ENCODE results near the gene ARPC3.
A peak's percentile ranks its signal among the peaks of the same experiment; 100 is the strongest.

The ARPC3 gene

DNA sequence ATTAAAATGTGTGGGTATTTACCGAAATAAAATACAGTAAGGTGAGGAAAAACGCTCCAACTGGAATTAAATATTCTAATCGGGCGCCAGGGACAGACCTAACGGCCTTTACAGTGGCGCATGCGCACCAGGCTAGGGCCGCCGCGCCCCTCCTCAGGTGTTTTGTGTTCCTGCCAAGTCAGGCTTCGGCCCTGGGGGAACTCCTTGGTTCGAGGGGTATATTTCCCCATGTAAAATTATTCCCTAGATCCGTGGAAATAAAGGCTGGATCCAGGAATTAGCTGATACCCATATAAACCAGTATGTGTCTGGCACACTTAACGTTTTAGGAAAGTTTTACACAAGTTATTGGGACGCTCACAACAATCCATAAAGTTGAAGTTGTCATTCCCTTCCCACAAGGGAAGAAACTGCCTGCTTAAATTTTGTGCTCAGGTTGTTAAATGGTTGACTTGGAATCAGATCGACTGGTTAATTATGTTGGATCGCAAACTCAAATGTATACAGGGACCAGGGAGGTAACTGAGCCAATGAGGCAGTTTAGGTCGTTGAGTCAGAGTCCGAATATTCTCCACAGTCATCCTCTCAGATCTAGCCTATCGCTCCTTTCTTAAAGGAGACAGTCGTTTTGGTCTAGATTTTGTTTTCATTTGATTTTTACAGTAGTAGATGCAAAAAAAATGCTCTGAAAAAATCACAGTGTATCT lies 46.0 kb downstream of the ARPC3 start:
- peak; percentile 44 for FAIRE-seq
- DNase-seq (ENCODE audit: insufficient read length) = peak; percentile 69
- TF ChIP-seq TAF1 (IDR thresholded peaks at IDR 0.05; ENCODE audit: borderline replicate concordance, low read depth, low read length) (peak; percentile 47; the same call in 1 of the 2 replicates), POLR2A (IDR thresholded peaks at IDR 0.05; ENCODE audit: low read depth, low read length) (no peak), POLR2AphosphoS5 (IDR thresholded peaks at IDR 0.05; ENCODE audit: low read depth, low read length) (no peak)

DNA sequence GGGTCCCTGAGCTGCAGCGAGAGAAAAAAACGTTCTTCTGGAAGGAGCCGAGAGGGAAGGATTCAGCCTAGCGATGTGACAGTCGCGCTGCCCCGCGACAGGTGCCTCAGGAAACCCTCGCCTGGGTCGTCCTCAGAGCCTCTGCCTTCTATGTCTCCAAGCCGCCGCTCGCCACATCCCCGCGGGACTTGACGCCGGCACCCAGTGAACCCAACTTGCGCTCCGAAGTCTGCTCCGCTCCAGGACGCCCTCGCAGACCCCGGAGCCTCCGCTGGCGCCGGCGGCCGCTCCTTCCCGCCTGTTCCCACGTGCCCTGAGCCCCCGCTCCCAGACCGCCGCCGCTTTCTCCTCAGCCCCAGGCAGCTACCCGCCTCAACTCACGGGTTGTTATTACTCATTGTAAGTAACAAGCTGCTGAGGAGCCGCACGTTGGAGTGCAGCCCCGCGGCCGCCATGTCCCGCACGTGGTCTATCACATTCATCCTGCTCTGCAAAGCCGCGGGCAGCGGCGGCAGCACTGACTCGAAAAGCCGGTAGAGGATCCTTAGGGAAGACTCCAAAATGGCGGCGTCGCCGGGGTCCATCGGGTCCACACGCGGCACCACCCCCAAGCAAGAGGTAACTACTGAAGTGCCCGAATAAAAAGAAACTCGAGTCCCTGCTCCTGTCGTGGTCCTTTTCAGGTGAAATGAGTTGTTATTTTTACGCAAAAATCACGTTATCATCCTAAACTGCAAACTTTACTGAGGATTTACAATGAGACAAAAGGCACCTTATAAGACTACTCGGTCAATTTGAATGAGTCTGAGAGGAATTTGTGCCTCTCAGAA lies 46.8 kb downstream of the ARPC3 start, which contains the start of gene ANAPC7:
Gene ANAPC7 (minus strand): TSS at position 563 of the 830 bp plus-strand sequence. CDS start 81 bp downstream, at position 482.
- TF ChIP-seq POLR2A (IDR thresholded peaks at IDR 0.05; ENCODE audit: low read depth, low read length) (peak; percentile 85), POLR2AphosphoS5 (IDR thresholded peaks at IDR 0.05; ENCODE audit: low read depth, low read length) (peak; percentile 92), TAF1 (IDR thresholded peaks at IDR 0.05; ENCODE audit: borderline replicate concordance, low read depth, low read length) (peak; percentile 59; the same call in 1 of the 2 replicates)
- peak; percentile 70 for DNase-seq (ENCODE audit: insufficient read length)
- peak; percentile 85 for FAIRE-seq

Measured in GM12892 (cell line).